HCT116 (cell line): ENCODE results near the gene SRGAP2B. TPM values are rescaled to one million over a fixed set of nuclear protein-coding genes. Genes with fewer than 3 reads are reported as not detected.
"Not testable (repeated sequence)": the region's sequence is repeated elsewhere in the genome, so short reads cannot be mapped to it uniquely, and the experiment has no call there.

ENCODE experiments used
- ATAC-seq: fragments of 200-7000 bp; cut with Tn5 transposase; 2 replicates; pipeline ENCODE4 v1.9.1; 2020; ENCODE audit warnings: mild to moderate bottlenecking, moderate library complexity
- BruUV-seq: library from RNA; stranded (reverse); fragments of 400-500 nt; replicated peaks from 2 replicates; lab custom pipeline; 2021; lab: Mats Ljungman, UMichigan
- CTCF ChIA-PET: fragments of 300-600 bp; sonication (Branson Sonifier 250); formaldehyde crosslinking; loops from one replicate; lab custom pipeline; 2021; ENCODE audit warnings: antibody characterized with exemption; lab: Charles Lee
- POLR2A ChIA-PET: fragments of 300-600, 350-600 bp; sonication (Branson Sonifier 250); formaldehyde crosslinking; loops from one replicate; lab custom pipeline; 2021; ENCODE audit warnings: antibody characterized with exemption; lab: Charles Lee
- RAD21 ChIA-PET, 2 experiments: fragments of 300-600 bp; sonication (Branson Sonifier 250); formaldehyde crosslinking; loops; one replicate each; lab custom pipeline; 2023; ENCODE audit warnings: low total read pairs in 2 of 2; ENCODE audit not compliant: uncharacterized antibody in 2 of 2, unreplicated experiment in 2 of 2, low non-redundant PET in 1 of 2; lab: Charles Lee
- DNase-seq: peaks from one replicate; pipeline ENCODE4 v3.0.0-alpha.2; 2010; ENCODE audit warnings: low read depth, low spot score
- H2AFZ ChIP-seq: fragments of 200-600 bp; shearing (Covaris generic), sonication (generic); 2 replicates; pipeline ENCODE4 v1.6.1; 2017; ENCODE audit warnings: low read depth, mixed run types, mixed read lengths, antibody characterized with exemption, low read length; ENCODE audit not compliant: poor library complexity, severe bottlenecking
- H3K27ac ChIP-seq: 2 replicates; pipeline ENCODE4 v1.5.1; 2012; ENCODE audit warnings: low read depth, low read length
- H3K27me3 ChIP-seq: fragments of 200-600 bp; sonication (generic); 2 replicates; pipeline ENCODE4 v1.6.1; 2016; ENCODE audit warnings: mixed run types, low read length, mixed read lengths; ENCODE audit not compliant: insufficient read depth
- H3K36me3 ChIP-seq, 2 experiments: fragments of 200-500 bp in 1 of 2; fragments of 200-600 bp in 1 of 2; sonication (Bioruptor generic) in 1 of 2; sonication (generic) in 1 of 2; 2 replicates each; pipeline versions ENCODE4 v1.5.1 to v1.6.1; 2014 to 2016; ENCODE audit warnings: low read length in 2 of 2, inconsistent platforms in 1 of 2, mixed read lengths in 1 of 2, mixed run types in 1 of 2; ENCODE audit not compliant: insufficient read depth in 2 of 2, control insufficient read depth in 1 of 2
- H3K4me1 ChIP-seq, 2 experiments: fragments of 200-600 bp in 1 of 2; sonication (generic) in 1 of 2; 2 replicates each; pipeline versions ENCODE4 v1.5.1 to v1.6.1; 2012 to 2017; ENCODE audit warnings: low read length in 2 of 2, inconsistent platforms in 1 of 2, mild to moderate bottlenecking in 1 of 2, mixed read lengths in 1 of 2, mixed run types in 1 of 2, moderate library complexity in 1 of 2; ENCODE audit not compliant: insufficient read depth in 2 of 2, control insufficient read depth in 1 of 2
- H3K4me2 ChIP-seq: fragments of 200-600 bp; sonication (generic); 2 replicates; pipeline ENCODE4 v1.6.1; 2017; ENCODE audit warnings: mixed run types, low read length, mixed read lengths
- H3K4me3 ChIP-seq, 2 experiments: fragments of 200-600 bp in 1 of 2; sonication (generic) in 1 of 2; replicated peaks in 1 of 2; 2 replicates each; pipeline ENCODE4 v1.5.1; 2011 to 2016; ENCODE audit warnings: low read length in 2 of 2, control low read depth in 1 of 2, low read depth in 1 of 2, mild to moderate bottlenecking in 1 of 2, mixed read lengths in 1 of 2, mixed run types in 1 of 2
- H3K79me2 ChIP-seq: fragments of 200-600 bp; sonication (generic); 2 replicates; pipeline ENCODE4 v1.6.1; 2017; ENCODE audit warnings: mild to moderate bottlenecking, mixed run types, low read length, moderate library complexity, mixed read lengths; ENCODE audit not compliant: insufficient read depth
- H3K9ac ChIP-seq: fragments of 200-600 bp; sonication (generic); 2 replicates; pipeline ENCODE4 v1.6.1; 2016; ENCODE audit warnings: low read length, mixed read lengths
- H3K9me2 ChIP-seq: fragments of 200-600 bp; sonication (generic), shearing (Covaris generic); 2 replicates; pipeline ENCODE4 v1.6.1; 2017; ENCODE audit warnings: mixed run types, mild to moderate bottlenecking, moderate library complexity; ENCODE audit not compliant: insufficient read depth
- H3K9me3 ChIP-seq, 2 experiments: fragments of 200-500 bp in 1 of 2; fragments of 200-600 bp in 1 of 2; sonication (Bioruptor generic) in 1 of 2; sonication (generic) in 1 of 2; 2 replicates each; pipeline ENCODE4 v1.6.1; 2014 to 2017; ENCODE audit warnings: low read length in 2 of 2, mixed read lengths in 2 of 2, inconsistent platforms in 1 of 2, low read depth in 1 of 2, mild to moderate bottlenecking in 1 of 2, mixed run types in 1 of 2, moderate library complexity in 1 of 2; ENCODE audit not compliant: control insufficient read depth in 1 of 2, insufficient read depth in 1 of 2
- H4K20me1 ChIP-seq: fragments of 200-600 bp; sonication (generic), shearing (Covaris generic); 2 replicates; pipeline ENCODE4 v1.6.1; 2017; ENCODE audit warnings: mixed run types, mild to moderate bottlenecking, moderate library complexity; ENCODE audit not compliant: insufficient read depth
- EZH2phosphoT487 ChIP-seq: fragments of 200-600 bp; IDR thresholded peaks from 2 replicates; pipeline ENCODE4 v1.6.1; 2018; ENCODE audit warnings: antibody characterized with exemption, borderline replicate concordance
- intact Hi-C: fragments of 100-400 bp; cut with micrococcal nuclease; formaldehyde crosslinking; loops from 2 replicates; pipeline ENCODE4 v1.10.0; 2022
- total RNA-seq: library from RNA; stranded (reverse); gene quantifications from one replicate; pipeline ENCODE4 v1.2.1, GENCODE V29; 2021; ENCODE audit not compliant: unreplicated experiment

The SRGAP2B gene
- total RNA-seq, 1 experiment from 2014 or later = 31.2 TPM

DNA sequence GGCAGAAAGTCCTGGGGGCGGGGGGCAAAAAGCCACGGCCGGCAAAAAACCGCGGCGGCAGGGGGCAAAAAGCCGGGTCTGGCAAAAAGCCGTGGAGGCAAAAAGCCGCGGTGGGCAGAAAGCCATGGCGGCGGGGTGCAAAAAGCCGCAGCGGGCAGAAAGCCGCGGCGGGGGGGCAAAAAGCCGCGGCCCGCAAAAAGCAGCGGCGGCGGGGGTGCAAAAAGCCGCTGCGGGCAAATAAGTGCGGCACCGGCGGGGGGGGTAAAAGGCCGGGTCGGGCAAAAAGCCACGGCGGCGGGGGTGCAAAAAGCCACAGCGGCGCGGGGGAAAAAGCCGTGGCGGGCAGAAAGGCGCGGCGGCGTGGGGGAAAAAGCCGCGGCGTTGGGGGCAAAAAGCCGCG lies 212.1 kb downstream of the SRGAP2B start:
- RAD21 ChIA-PET, ATAC-seq, H3K9me2 ChIP-seq, H3K27ac ChIP-seq, BruUV-seq, H3K27me3 ChIP-seq, H3K79me2 ChIP-seq, intact Hi-C loops, H4K20me1 ChIP-seq, H3K4me1 ChIP-seq, H3K9me3 ChIP-seq, H3K9ac ChIP-seq, DNase-seq, H3K36me3 ChIP-seq, POLR2A ChIA-PET, CTCF ChIA-PET, H2AFZ ChIP-seq: not testable (repeated sequence)
- TF ChIP-seq EZH2phosphoT487 = 0 out of 2 replicates have a peak, but pooled peaks have one; percentile 55
- H3K4me2 ChIP-seq = peak overlapping the region; percentile 54
- H3K4me3 ChIP-seq = peak overlapping the region; percentile 29 to 45

DNA sequence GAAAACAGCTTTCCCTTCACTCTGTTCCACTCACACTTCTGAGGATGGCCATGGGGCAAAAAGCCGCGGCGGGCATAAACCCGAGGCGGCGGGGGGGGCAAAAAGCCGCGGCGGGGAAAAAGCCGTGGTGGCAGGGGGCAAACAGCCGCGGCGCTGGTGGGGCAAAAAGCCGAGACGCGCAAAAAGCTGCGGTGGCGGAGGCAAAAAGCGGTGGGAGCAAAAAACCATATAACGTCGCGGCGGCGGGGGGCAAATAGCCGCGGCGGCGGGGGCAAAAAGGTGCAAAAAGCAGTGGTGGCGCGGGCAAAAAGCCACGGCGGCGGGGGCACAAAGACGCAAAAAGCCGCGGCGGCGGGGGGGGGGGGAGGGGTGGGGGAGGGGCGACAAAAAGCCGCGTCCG lies 212.8 kb downstream of the SRGAP2B start:
- H3K79me2 ChIP-seq, RAD21 ChIA-PET, H3K9me2 ChIP-seq, DNase-seq, H4K20me1 ChIP-seq, H2AFZ ChIP-seq, H3K4me3 ChIP-seq, H3K9ac ChIP-seq, BruUV-seq, H3K36me3 ChIP-seq, CTCF ChIA-PET, H3K4me2 ChIP-seq, POLR2A ChIA-PET, ATAC-seq, intact Hi-C loops, H3K4me1 ChIP-seq, H3K27me3 ChIP-seq, H3K27ac ChIP-seq, H3K9me3 ChIP-seq: not testable (repeated sequence)

GRCh38 chr1:144858607-144859006 lies 236.5 kb downstream of the SRGAP2B start:
- ATAC-seq, H3K79me2 ChIP-seq, H3K9ac ChIP-seq, H3K27me3 ChIP-seq, H3K27ac ChIP-seq, CTCF ChIA-PET, BruUV-seq, H3K9me2 ChIP-seq, H3K4me3 ChIP-seq, H3K4me2 ChIP-seq, H3K9me3 ChIP-seq, H3K36me3 ChIP-seq, H2AFZ ChIP-seq, intact Hi-C loops, H4K20me1 ChIP-seq, DNase-seq, RAD21 ChIA-PET, POLR2A ChIA-PET, H3K4me1 ChIP-seq: not testable (repeated sequence)

Other genes starting within 250 kb of the SRGAP2B start
- gene FAM72D, start 646 bp upstream of the SRGAP2B start, total RNA-seq = 16.3 TPM
- not detected for gene PPIAL4D, start 146.8 kb upstream of the SRGAP2B start, total RNA-seq